NCI-H1436 treated with DMSO at 0.1 percent for 48 hours (cell line): Measurements from ENCODE around the gene PROM2.
"Not testable (repeated sequence)": the region's sequence is repeated elsewhere in the genome, so short reads cannot be mapped to it uniquely, and the experiment has no call there.

ENCODE experiments used
- DNase-seq: peaks from one replicate; lab custom pipeline; 2025; lab: John Stamatoyannopoulos, UW

Gene PROM2

GRCh38 chr2:95274291-95275150, at the start of gene PROM2:
Gene PROM2 (plus strand): TSS chr2:95274449. CDS start chr2:95274586, 137 bp downstream.
- no peak for DNase-seq

GRCh38 chr2:95225658-95226057, 48.6 kb upstream of the PROM2 start:
- DNase-seq = no peak

GRCh38 chr2:95231723-95232122, 42.5 kb upstream of the PROM2 start:
- no peak for DNase-seq

GRCh38 chr2:95232232-95232631, 42.0 kb upstream of the PROM2 start:
- no peak for DNase-seq

- DNase-seq = no peak
Observed at GRCh38 chr2:95234286-95234785, 39.9 kb upstream of the PROM2 start.

- no peak for DNase-seq
Observed at GRCh38 chr2:95234816-95235215, 39.4 kb upstream of the PROM2 start.

- no peak for DNase-seq
Observed at GRCh38 chr2:95238131-95238530, 36.1 kb upstream of the PROM2 start.

GRCh38 chr2:95240091-95240490, 34.2 kb upstream of the PROM2 start:
- no peak for DNase-seq

GRCh38 chr2:95240556-95240955, 33.7 kb upstream of the PROM2 start:
- no peak for DNase-seq

GRCh38 chr2:95242084-95242483, 32.2 kb upstream of the PROM2 start:
- DNase-seq = not testable (repeated sequence)

GRCh38 chr2:95258271-95258670, 16.0 kb upstream of the PROM2 start:
- DNase-seq = no peak

- DNase-seq = no peak
Observed at GRCh38 chr2:95260028-95261023, 13.9 kb upstream of the PROM2 start.

- DNase-seq = no peak
Observed at GRCh38 chr2:95261602-95262001, 12.6 kb upstream of the PROM2 start.

GRCh38 chr2:95262896-95263542, 11.2 kb upstream of the PROM2 start:
- no peak for DNase-seq

GRCh38 chr2:95264624-95265023, 9.6 kb upstream of the PROM2 start:
- no peak for DNase-seq

- no peak for DNase-seq
Observed at GRCh38 chr2:95265182-95265581, 9.1 kb upstream of the PROM2 start.

- no peak for DNase-seq
Observed at GRCh38 chr2:95266781-95267430, 7.3 kb upstream of the PROM2 start.

- no peak for DNase-seq
Observed at GRCh38 chr2:95267458-95268210, 6.6 kb upstream of the PROM2 start.

- no peak for DNase-seq
Observed at GRCh38 chr2:95268211-95269035, 5.8 kb upstream of the PROM2 start.
